ENCODE measurements around the gene PSMD11.

Gene PSMD11

GRCh38 chr17:32514606-32515005 lies 70.3 kb downstream of the PSMD11 start:
- H3K27ac ChIP-seq: no peak overlapping the region
- no peak for TF ChIP-seq ZFX (IDR thresholded peaks at IDR 0.05)
- TF ChIP-seq CTCF (conservative IDR thresholded peaks at IDR 0.05): no peak

GRCh38 chr17:32515677-32516383 lies 71.5 kb downstream of the PSMD11 start:
- H3K27ac ChIP-seq: no peak overlapping the region
- TF ChIP-seq CTCF (conservative IDR thresholded peaks at IDR 0.05): no peak
- TF ChIP-seq ZFX (IDR thresholded peaks at IDR 0.05): no peak

GRCh38 chr17:32516450-32516849 lies 72.1 kb downstream of the PSMD11 start:
- TF ChIP-seq CTCF (conservative IDR thresholded peaks at IDR 0.05) (no peak), ZFX (IDR thresholded peaks at IDR 0.05) (no peak)
- no peak overlapping the region for H3K27ac ChIP-seq

- H3K27ac ChIP-seq: no peak overlapping the region
- TF ChIP-seq ZFX (IDR thresholded peaks at IDR 0.05): no peak
- TF ChIP-seq CTCF (conservative IDR thresholded peaks at IDR 0.05): no peak
These were observed 72.8 kb downstream of the PSMD11 start for GRCh38 chr17:32516940-32517701.

- H3K27ac ChIP-seq: no peak overlapping the region
- TF ChIP-seq ZFX (IDR thresholded peaks at IDR 0.05) (no peak), CTCF (conservative IDR thresholded peaks at IDR 0.05) (no peak)
These were observed 73.7 kb downstream of the PSMD11 start for GRCh38 chr17:32517982-32518381.

GRCh38 chr17:32518646-32519227 lies 74.4 kb downstream of the PSMD11 start:
- TF ChIP-seq CTCF (conservative IDR thresholded peaks at IDR 0.05): no peak
- no peak for TF ChIP-seq ZFX (IDR thresholded peaks at IDR 0.05)
- H3K27ac ChIP-seq: no peak overlapping the region
